PC-3 (cell line): ENCODE measurements around the gene DAND5.

Source experiments
- CTCF ChIP-seq: fragments of 300-600 bp; sonication (generic); conservative IDR thresholded peaks from 2 replicates; pipeline ENCODE4 v1.5.1; 2017; ENCODE audit warnings: antibody characterized with exemption, low read depth, mild to moderate bottlenecking, low read length
- EZH2phosphoT487 ChIP-seq: fragments of 300-600 bp; sonication (generic); IDR thresholded peaks from 2 replicates; pipeline ENCODE4 v1.6.1; 2018; ENCODE audit warnings: mild to moderate bottlenecking, antibody characterized with exemption, low read length, borderline replicate concordance

- no peak for TF ChIP-seq CTCF
- TF ChIP-seq EZH2phosphoT487, result no peak
Measured at GRCh38 chr19:12937927-12938778, 31.2 kb upstream of the DAND5 start, which contains the start of gene CALR.
